GM18508 (cell line): ENCODE measurements around the gene NFATC4.
"Not testable (repeated sequence)": the region's sequence is repeated elsewhere in the genome, so short reads cannot be mapped to it uniquely, and the experiment has no call there.

Source experiments
- ATAC-seq: cut with Tn5 transposase; IDR thresholded peaks from one replicate; pipeline ENCODE4 v1.9.1; 2021; ENCODE audit warnings: moderate number of reproducible peaks; ENCODE audit not compliant: insufficient read depth, unreplicated experiment

Gene NFATC4

DNA sequence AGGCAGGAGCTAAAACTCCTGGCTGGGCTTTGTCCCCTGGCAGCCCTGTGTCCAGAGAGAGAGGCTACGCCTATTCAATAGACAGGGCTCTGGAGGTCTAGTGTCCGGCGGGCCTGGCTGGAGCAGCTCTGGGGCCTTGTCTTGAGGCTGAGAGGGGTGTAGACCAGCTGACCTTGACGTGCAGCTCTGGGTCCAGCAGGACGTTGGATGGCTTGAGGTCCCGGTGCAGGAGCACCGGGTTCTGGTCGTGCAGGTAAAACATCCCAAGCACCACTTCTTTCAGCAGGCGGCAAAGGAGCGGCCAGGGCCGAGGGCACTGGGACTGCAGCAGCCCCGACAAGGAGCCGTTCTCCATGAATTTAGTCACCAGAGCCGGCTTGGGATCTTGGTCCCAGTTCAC, 29.1 kb upstream of the NFATC4 start:
- ATAC-seq = no peak

DNA sequence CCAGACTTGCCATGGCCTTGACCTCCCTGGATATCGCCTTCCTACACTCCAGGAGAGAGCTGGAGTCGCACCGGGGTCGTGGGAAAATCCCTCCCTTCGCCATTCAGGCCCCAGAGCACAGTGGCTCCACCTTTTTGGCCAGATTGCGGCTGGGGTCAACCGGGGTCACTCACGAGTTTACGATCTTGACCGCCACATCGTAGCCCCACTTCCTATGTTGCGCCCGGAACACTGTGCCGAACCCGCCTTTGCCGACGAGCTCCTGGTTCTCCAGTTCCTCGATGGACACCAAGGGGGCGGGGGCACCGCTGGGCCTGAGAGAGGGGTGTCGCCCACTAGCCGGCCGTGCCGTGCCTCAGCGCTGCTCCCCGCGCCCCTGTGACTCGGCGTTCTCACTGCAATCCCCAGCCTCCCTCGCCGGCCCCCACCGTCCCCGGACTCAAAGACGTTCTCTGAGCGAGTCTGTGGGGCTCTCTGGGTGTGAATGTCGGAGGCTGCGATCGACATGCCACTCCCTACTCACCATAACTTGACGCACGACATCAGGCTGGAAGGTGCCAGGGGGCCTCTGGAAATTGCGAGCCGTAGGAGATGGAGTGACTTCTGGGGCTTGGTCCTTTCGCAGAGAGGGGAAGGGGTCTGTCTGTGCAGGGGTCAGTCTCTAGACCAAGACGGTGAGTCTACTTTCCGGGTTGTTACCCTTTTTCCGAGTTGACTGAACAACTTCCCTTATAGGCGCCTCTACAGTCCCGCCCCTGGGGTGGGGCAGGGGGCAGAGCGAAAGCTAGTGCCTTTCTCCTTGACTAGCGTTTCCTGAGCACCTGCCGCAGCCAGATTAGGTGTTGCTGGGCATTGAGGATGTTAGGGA, 28.5 kb upstream of the NFATC4 start, which contains the start of gene RIPK3:
Gene RIPK3 (minus strand): TSS at position 708 of the 868 bp plus-strand sequence. CDS start 165 bp downstream, at position 543.
- no peak for ATAC-seq

DNA sequence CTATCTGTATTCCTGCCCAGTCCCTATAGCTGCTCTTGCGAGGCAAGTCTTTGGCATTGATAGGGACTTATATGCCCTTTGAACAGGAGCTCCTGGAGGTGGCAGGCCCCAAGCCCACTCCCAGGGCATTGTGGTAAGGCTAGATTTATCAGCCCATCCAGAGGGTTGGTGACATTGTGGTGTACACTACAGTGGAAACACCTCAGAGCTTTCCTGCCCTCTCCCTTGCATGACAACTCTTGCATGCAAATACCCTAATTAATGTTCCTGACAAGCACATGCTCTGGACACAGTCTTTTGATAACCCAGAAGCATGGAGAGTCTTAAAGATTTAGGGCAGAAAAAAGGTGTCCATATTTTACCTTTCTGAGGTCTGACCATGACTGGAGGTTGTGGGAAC, 27.4 kb upstream of the NFATC4 start:
- ATAC-seq = no peak

DNA sequence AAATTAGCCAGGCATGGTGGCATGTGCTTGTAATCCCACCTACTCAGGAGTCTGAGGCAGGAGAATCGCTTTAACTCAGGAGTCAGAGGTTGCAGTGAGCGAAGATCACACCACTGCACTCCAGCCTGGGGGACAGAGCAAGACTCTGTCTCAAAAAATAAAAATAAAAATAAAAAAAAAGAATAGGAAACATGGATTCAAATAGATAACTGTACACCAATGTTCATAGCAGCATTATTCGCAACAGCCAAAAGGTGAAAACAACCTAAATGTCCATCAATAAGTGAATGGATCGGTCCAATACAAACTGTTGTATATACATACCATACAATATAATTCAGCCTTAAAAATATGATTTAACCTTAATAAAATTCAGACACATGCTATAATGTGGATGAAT, 25.1 kb upstream of the NFATC4 start:
- no peak for ATAC-seq

DNA sequence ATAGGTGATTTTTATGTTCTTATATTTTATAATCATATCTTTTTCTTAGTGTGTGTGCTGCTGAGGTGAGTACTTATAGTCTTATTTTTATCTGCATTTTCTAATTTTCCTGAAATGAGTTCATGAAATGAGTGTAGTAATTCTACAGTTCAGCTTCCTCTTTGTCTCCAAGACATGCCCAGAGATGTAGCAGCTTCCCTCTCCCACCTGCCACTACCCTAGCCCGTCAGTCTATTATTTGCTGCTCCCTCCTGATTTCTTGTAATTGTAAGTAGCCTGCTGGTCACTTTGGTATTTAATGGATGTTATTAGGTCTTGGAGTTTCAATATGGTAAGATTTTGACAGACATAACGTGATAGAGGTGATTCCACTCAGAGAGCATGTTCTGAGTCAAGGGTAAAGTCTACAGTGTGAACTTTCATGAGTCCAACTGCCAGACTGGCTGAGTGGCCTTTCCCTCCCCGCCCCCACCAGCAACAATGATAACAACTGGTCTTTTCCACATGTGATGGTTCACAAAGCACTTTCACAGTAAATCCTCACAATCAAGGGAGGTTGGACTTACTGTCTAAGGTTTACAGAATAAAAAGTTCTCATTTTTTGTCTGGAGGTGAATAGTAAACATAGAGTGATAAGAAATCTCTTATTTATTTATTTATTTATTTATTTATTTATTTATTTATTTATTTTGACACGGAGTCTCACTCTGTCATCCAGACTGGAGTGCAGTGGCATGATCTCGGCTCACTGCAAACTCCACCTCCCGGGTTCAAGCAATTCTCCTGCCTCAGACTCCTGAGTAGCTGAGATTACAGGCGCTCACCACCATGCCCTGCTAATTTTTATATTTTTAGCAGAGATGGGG, 24.0 kb upstream of the NFATC4 start:
- ATAC-seq = no peak

DNA sequence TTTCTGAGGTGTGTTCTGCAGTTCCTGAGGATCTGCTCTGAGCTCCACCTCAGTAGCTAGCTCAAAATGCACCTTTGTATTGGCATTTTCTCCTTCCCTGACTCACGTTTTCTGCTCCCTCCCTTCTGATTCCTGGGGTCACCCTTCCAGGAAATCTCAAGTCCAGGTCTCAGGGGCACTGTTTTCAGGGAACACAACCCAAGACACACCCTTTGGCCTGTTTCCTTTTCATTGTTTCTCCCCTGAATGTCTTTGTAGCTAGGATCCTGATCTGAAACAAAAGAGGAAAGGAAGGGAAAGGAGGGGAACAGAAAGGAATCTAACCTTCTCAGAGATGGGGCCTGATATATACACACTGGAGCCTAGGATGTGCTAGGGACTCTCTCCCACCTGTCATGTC, 20.9 kb upstream of the NFATC4 start:
- no peak for ATAC-seq

DNA sequence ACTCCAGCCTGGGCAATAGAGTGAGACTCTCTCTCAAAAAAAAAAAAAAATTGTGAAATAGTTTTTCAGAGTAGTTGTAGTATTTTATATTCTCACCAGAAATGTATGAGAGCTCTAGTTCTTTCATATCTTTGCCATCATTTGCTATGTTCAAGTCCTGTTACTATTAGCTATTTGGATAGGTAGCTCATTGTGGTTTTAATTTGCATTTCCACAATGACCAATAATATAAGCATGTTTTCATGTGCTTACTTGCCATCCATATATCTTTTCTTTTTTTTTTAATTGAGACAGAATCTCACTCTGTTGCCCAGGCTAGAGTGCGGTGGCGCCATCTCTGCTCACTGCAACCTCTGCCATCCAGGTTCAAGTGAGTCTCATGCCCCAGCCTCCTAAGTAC, 19.8 kb upstream of the NFATC4 start:
- ATAC-seq = no peak

DNA sequence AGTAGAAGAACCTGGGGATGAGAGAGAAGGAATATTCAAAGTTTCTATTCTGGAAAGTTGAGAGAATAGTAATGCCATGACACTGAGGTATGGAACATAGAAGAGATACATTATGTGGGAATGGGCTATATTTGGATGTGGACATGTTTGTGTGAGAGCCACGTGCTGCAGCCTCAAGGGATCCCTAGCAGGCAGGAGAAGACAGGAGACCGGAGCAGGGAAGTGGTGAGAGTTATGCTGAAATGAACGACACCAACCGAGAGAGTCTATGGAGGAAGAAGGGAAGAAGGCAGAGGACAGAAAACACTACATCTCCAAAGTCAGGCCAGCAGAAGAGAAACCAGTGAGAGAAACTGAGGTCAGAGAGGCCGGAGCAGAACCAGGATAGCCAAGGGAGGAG, 18.2 kb upstream of the NFATC4 start:
- ATAC-seq = no peak

DNA sequence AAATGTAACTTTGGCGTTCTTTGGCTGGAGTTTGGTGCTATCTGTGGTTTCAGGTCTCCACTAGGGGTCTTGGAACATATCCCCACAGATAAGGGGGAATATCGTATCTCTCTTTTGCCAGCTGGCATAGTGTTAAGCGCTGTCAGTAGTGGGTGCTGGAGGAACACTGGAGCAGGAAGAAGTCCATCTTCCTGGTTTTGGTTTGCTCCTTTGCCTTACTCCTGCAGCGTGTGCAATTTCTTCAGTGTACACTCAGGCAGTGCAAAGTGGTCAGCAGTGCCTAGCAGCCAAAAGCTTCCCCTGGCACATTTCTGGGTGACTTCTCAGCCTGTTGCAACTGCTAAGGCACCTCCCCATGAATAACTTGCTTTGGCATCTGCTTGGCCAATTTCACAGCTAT, 16.5 kb upstream of the NFATC4 start:
- no peak for ATAC-seq

DNA sequence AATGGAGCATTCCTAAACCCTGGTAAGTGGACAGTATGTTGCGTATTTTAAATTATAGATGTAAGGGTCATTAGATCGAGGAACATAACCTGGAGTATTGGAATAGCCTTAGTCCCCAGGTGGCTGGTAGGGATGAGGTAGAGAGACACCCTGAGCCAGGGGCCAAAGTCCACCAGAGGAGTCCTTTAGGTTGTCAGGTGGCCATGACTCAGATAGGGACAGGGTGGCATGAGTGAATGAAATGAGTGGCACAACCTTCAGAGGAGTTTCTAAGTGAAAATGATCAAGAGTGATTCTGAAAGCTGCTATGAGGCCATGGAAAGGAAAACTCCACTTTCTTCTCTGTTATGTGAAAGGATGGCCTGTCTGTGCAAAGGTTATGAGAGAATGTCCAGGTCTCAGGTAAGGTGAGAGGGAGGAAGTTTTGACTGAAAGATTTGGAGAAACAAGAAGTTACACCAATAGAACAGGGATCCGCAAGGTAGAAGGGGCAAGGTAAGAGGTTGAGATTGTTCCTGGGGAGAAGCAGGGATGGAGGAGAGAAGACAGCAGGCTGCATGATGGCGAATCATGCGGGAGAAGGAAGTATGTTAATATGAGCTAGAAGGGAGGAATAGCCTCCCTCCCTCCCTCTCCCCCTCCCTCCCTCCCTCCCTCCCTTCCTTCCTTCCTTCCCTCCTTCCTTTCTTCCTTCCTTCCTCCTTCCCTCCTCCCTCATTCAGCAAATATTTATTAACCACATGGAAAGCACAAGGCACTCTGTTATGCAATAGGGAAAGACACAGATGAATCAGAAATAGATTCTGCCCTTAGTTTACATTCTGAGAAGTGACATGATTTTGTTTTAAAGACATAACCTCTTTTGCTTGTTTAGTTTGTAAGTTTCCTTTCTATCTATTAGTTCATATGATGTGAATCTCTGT, 14.2 kb upstream of the NFATC4 start:
- no peak for ATAC-seq

DNA sequence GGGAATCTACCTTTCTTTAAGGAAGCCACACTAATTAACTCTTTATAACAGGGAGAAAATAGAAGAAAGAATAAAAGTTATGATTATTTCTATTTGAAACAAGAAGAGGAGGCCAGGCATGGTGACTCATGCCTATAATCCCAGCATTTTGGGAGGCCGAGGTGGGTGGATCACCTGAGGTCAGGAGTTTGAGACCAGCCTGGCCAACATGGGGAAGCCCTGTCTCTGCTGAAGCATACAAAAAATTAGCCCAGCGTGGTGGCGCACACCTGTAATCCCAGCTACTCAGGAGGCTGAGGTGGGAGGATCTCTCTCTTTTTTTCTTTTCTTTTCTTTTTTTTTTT, 13.5 kb upstream of the NFATC4 start:
- ATAC-seq = not testable (repeated sequence)

DNA sequence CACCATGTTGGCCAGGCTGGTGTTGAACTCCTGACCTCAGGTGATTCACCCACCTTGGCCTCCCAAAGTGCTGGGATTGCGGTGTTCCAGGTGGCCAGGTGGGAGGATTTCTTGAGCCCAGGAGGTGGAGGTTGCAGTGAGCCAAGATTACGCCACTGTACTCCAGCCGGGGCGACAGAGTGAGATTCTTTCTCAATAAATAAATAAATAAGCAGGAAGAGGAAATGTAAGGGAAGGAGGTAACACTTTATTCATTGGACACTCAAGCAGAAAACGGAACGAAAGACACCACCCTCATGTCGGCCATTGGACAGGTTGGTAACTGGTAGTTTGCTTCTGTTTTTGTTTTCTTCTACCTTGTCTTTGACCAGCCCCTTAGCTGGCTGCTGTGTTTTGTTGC, 13.0 kb upstream of the NFATC4 start:
- no peak for ATAC-seq

DNA sequence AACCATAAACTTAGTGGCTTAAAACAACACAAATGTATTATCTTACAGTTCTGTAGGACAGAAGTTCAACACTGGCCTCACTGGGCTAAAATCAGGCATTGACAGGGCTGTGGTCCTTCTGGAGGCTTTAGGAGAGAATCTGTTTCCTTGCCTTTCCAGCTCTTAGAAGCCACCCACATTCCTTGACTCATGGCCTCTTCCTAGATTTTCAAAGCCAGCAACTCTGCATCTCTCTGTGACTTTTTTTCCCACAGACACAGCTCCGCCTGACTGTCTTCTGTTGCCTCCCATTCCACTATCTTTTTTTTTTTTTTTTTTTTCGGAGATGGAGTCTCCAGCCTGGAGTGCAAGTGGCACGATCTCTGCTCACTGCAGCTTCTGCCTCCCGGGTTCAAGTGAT, 11.8 kb upstream of the NFATC4 start:
- no peak for ATAC-seq

DNA sequence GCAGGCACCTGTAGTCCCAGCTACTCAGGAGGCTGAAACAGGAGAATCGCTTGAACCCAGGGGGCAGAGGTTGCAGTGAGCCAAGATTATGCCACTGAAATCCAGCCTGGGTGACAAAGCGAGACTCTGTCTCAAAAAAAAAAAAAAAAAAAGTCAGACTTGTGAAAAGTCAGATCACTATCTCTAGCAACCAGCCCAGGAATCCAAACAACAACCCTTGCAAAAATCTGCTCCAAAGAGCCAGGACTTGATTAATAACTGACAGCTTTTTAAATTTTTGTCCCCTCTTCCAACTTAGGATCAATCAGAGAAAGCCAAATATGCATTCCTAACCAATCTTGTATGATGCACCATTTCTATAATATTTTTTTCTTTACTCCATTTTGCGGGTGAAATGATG, 7.7 kb upstream of the NFATC4 start:
- ATAC-seq = no peak

DNA sequence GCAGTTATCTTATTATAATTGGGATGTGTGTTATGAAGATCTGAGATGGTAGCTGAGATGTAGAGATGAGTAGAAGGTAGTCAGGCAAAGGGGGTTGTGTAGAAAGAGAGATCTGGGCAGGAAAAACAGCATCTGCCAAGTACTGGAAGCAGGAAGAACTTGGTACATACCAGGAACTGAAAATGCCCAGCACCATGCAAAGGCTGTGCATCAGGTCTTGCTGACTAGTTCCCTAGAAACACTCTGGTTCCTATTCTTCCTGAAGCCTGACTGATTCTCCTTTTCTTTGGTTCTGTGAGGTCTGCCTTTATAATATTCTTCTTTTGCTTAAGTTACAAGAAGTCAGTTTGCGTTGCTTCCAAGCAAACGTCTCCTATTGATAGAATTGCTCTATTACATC, 6.7 kb upstream of the NFATC4 start:
- no peak for ATAC-seq

DNA sequence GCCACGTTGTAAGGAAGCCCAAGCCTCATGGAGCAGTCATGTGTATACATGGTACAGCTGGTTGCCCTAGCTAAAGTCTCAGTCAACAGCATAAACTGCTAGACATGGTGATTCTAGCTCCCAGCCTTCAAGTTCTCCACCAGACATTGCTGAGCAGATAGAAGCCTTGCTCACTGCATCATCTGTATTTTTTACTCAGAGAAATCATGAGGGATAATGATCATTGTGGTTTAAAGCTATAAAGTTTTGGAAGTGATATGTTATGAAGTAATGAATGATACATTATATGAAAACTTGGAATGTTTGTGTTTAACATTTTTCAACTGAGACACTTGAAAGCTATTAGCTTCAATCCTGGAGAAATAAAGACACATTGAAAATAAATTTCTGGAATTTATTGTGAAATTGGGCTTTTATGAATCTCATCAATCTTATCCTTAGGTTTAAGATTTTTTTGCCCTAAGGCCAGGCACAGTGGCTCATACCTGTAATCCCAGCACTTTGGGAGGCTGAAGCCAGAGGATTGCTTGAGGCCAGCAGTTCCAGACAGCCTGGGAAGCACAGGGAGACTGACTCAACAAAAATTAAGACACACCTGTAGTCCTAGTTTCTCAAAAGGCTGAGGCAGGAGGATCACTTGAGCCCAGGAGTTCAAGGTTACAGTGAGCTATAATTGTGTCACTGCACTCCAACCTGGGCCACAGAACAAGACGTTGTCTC, 5.6 kb upstream of the NFATC4 start:
- ATAC-seq = no peak

DNA sequence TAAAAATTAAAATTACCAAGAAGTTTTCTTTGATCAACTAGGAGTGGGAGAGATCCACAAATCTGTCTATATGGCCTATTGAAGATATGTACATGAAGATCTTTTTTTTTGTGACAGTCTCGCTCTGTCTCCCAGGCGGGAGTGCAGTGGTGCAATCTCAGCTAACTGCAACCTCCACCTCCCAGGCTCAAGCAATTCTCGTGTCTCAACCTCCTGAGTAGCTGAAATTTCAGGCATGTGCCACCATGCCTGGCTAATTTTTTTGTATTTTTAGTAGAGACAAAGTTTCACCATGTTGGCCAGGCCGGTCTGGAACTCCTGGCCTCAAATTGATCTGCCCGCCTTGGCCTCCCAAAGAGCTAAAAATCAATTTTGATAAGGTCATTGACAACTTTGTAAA, 4.6 kb upstream of the NFATC4 start:
- ATAC-seq = no peak

DNA sequence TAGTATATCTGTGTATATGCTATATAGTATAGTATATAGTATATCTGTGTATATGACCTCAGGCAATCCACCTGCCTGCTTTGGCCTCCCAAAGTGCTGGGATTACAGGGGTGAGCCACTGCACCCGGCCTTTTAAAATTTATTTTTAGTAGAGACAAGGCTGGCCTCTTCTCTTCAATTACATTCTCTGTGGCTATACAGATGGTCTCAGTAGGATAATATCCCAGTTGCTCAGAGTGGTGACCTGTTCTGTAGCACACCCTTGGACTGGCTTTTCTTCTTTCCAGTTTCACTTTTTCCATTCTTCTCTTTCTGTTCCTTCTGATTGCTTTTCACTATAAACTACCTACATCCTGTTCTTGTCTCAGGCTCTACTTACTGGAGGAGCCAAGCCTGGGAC, 3.1 kb upstream of the NFATC4 start:
- ATAC-seq = no peak

DNA sequence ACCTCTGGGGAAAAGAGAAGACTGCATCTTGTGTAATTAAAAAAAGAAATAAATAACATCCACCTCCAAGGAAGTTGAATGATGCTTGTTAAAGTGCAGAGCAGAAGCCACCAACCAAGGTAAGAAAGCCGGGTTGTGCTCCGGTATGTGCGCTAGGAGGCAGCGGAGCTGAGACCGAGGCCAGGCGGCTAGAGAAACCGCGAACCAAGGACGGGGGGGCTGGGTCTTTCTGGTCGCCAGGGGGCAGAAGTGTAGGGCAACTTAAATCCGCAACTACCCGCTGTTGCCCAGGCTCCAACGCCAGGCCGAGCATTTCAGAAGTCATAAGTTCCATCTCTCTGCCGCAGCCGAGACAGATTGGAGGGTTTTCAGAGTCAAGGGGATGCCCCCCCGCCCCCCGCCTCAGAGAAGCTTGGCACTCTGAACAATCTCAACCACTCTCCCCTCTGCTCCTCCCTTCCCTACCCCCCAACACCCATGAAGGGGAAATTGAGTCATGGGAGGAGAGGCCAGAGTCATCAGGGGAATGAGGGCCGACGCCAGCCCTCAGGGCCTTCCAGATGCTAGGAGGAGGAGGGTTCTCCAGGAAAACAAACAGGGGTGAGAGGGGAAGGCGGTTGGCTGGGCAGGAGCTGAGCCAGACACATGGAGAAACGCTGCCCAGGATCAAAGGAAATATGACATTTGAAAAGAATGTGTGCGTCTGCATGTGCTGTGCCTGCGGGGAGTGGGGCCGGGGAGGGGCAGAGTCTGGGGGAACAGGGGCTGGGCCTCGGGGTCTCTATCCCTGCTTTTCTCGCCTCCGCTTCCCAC, 2.2 kb upstream of the NFATC4 start:
- ATAC-seq = no peak
